ENCODE data around the gene TRIM72.
A peak's percentile ranks its signal among the peaks of the same experiment; 100 is the strongest.

Gene TRIM72

DNA sequence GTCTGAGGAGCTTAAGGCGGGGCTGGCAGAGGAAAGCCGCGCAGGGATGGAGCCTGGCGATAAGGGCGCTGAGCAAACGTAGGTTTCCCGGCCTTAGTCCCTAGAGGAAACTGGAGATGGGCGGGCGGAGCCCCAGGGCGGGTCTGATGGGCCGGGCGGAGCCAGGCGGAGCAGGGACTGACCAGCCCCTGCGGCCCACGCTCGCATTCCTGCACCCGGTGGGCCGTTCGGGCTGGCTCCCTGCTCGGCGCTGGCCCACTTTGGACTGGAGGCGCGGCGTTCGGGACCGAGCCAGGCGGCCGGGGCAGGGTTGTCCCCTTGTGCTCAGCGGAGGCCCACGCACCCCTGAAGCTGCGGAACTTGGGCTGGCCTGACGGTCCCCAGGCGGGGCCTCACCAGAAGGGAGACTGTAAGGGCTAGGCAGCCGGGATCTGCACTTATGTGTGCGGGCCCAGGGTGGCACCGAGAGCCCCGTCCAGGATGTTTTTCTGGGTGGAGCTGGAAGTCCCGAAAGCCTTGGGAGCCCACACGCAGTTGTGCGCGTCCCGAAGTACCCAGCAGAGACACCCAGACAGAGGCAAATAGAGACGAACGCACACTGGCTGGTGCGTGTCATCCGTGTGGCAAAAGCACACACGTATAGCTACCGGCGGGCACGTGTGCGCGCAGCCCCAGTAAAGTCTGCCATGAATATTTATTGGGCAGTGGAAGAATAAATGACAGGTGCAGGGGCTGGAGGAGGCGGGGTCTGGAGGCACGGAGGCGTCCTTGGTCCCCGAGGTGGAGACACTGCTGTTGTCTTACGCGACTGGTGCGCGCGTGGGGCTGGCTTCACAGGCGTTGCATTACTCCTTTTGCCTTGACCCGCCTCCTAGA, 1.6 kb downstream of the TRIM72 start:
- Histone ChIP-seq H3K36me3 (ENCODE audit: insufficient read depth, low read length) (no peaks in the 10 kb centered on the region), H3K4me3 (peak overlapping the region; percentile 48), H3K27ac (no peak overlapping the region), H3K9ac (ENCODE audit: insufficient read length) (no peak overlapping the region), H3K9me3 (ENCODE audit: low read depth, low read length) (no peaks in the 10 kb centered on the region)
- TF ChIP-seq EZH2 (IDR thresholded peaks at IDR 0.05) (no peak), POLR2AphosphoS5 (IDR thresholded peaks at IDR 0.05; ENCODE audit: borderline replicate concordance, low read depth, low read length) (no peak), FOXP2 (optimal IDR thresholded peaks at IDR 0.05; ENCODE audit: control extremely low read depth, extremely low read length, insufficient read depth) (no peak)
- no peak for DNase-seq (ENCODE audit: low read depth, low spot score)

DNA sequence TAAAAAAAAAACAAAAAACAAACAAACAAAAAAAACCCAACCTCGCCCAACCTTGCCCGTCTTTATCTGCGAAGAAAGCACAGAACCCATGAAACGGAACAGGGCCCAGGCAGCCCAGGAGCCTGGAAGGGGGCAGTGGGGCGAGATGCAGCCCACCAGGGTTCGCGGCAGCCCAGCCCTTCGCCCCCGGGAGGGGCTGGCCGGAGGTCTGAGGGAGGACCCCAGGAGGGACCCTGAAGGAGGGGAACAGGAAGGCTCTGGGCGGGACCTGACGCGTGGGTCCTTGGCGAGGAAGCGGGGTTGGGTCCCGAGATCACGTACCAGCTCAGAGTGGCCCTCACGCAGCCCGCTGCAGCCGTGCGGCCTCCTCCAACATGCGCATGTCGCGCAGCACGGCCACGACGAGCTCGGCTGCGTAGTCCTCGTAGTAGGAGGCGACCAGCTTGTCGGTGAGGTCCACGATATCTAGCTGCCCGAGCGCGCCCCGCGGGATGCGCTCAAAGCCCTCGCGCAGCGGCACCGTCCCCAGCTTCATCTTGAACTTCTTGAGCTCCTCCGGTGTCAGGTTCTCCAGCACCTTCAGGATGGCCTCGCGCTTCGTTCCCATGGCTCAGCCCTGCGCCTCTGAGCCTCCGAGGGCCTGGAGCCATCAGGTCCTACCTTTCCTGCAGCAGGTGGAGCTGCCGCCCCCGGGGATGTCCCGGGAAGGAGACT, 2.7 kb downstream of the TRIM72 start, which contains the start of gene PYDC1:
Gene PYDC1 (minus strand): TSS at position 714 of the 714 bp plus-strand sequence. CDS start 107 bp downstream, at position 607.
- DNase-seq (ENCODE audit: low read depth, low spot score) = no peak
- TF ChIP-seq EZH2 (IDR thresholded peaks at IDR 0.05) = no peak
- no peak for TF ChIP-seq FOXP2 (optimal IDR thresholded peaks at IDR 0.05; ENCODE audit: control extremely low read depth, extremely low read length, insufficient read depth)
- no peak for TF ChIP-seq POLR2AphosphoS5 (IDR thresholded peaks at IDR 0.05; ENCODE audit: borderline replicate concordance, low read depth, low read length)
- Histone ChIP-seq H3K36me3 (ENCODE audit: insufficient read depth, low read length) (no peaks in the 10 kb centered on the region), H3K4me3 (peak within 1 kb of the TSS; percentile 22; the same call in 1 of the 2 replicates), H3K9me3 (ENCODE audit: low read depth, low read length) (no peaks in the 10 kb centered on the region), H3K9ac (ENCODE audit: insufficient read length) (no peak within 1 kb of the TSS), H3K27ac (no peak within 1 kb of the TSS)

DNA sequence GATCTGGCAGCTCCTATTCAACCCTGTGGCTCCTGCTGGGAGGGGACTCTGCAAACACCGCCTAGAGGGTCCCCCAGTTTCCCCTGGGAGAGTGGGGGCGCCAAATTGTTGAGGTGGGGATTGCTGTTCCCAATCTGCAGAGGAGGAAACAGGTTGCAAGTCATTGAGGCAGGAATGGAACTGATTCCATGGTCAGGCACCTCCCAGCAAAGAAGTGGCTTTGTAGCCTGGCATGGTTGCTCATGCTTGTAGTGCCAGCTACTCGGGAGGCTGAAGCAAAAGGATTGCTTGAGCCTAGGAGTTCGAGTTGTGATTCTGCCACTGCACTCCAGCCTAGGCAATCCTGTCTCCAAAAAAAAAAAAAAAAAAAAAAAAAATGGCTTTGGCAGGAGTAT, 3.2 kb downstream of the TRIM72 start:
- H3K36me3 ChIP-seq (ENCODE audit: insufficient read depth, low read length) = no peaks in the 10 kb centered on the region
- no peak overlapping the region for H3K9ac ChIP-seq (ENCODE audit: insufficient read length)
- TF ChIP-seq FOXP2 (optimal IDR thresholded peaks at IDR 0.05; ENCODE audit: control extremely low read depth, extremely low read length, insufficient read depth) (no peak), EZH2 (IDR thresholded peaks at IDR 0.05) (no peak), POLR2AphosphoS5 (IDR thresholded peaks at IDR 0.05; ENCODE audit: borderline replicate concordance, low read depth, low read length) (no peak)
- no peaks in the 10 kb centered on the region for H3K9me3 ChIP-seq (ENCODE audit: low read depth, low read length)
- DNase-seq (ENCODE audit: low read depth, low spot score) = no peak
- no peak overlapping the region for H3K27ac ChIP-seq
- peak overlapping the region; percentile 22; the same call in 1 of the 2 replicates for H3K4me3 ChIP-seq

DNA sequence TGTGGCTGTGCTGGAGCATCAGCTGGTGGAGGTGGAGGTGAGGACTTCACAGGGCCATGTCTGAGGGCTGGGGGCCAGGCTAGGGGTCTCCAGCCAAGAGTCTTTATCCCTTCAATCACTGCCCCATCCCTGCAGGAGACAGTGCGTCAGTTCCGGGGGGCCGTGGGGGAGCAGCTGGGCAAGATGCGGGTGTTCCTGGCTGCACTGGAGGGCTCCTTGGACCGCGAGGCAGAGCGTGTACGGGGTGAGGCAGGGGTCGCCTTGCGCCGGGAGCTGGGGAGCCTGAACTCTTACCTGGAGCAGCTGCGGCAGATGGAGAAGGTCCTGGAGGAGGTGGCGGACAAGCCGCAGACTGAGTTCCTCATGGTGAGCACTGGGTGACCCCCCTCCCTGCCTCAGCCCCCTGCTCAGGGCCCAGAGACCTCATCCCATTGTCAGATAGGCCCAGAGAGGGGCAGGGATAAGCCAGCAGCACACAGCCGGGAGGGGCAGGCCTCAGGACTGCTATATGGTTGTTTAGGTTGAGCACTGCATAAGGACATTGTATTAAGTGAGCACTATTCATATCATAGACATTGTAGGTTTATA, 5.3 kb downstream of the TRIM72 start:
- TF ChIP-seq EZH2 (IDR thresholded peaks at IDR 0.05) = no peak
- TF ChIP-seq FOXP2 (optimal IDR thresholded peaks at IDR 0.05; ENCODE audit: control extremely low read depth, extremely low read length, insufficient read depth) = no peak
- no peak overlapping the region for H3K27ac ChIP-seq

DNA sequence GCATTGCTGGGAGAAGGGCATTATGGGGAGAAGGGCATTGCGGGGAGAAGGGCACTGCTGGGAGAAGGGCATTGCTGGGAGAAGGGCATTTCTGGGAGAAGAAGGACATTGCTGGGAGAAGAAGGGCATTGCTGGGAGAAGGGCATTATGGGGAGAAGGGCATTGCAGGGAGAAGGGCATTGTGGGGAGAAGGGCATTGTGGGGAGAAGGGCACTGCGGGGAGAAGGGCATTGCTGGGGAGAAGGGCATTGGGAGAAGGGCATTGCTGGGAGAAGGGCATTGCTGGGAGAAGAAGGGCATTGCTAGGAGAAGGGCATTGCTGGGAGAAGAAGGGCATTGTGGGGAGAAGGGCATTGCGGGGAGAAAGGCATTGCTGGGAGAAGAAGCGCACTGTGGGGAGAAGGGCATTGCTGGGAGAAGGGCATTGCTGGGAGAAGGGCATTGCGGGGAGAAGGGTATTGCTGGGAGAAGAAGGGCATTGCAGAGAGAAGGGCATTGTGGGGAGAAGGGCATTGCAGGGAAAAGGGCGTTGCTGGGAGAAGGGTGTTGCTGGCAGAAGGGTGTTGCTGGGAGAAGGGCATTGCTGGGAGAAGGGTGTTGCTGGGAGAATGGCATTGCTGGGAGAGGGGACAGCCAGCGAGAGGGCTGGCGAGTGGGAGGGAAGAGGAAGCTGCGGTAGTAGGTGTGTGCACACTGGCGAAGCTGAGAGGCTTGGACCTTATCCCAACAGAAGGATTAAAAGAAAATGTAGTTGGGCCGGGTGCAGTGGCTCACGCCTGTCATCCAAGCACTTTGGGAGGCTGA, 7.6 kb downstream of the TRIM72 start:
- Histone ChIP-seq H3K4me3 (no peak overlapping the region), H3K9ac (ENCODE audit: insufficient read length) (no peak overlapping the region), H3K9me3 (ENCODE audit: low read depth, low read length) (no peaks in the 10 kb centered on the region), H3K27ac (no peak overlapping the region), H3K36me3 (ENCODE audit: insufficient read depth, low read length) (no peaks in the 10 kb centered on the region)
- TF ChIP-seq EZH2 (IDR thresholded peaks at IDR 0.05) (no peak), FOXP2 (optimal IDR thresholded peaks at IDR 0.05; ENCODE audit: control extremely low read depth, extremely low read length, insufficient read depth) (no peak), POLR2AphosphoS5 (IDR thresholded peaks at IDR 0.05; ENCODE audit: borderline replicate concordance, low read depth, low read length) (no peak)
- DNase-seq (ENCODE audit: low read depth, low spot score) = no peak

More for the DNA sequence above, 5.3 kb downstream of the TRIM72 start:
- DNase-seq (ENCODE audit: low read depth, low spot score) = no peak
- no peaks in the 10 kb centered on the region for H3K36me3 ChIP-seq (ENCODE audit: insufficient read depth, low read length)
- H3K9me3 ChIP-seq (ENCODE audit: low read depth, low read length) = no peaks in the 10 kb centered on the region
- H3K4me3 ChIP-seq = no peak overlapping the region
- no peak overlapping the region for H3K9ac ChIP-seq (ENCODE audit: insufficient read length)

DNA sequence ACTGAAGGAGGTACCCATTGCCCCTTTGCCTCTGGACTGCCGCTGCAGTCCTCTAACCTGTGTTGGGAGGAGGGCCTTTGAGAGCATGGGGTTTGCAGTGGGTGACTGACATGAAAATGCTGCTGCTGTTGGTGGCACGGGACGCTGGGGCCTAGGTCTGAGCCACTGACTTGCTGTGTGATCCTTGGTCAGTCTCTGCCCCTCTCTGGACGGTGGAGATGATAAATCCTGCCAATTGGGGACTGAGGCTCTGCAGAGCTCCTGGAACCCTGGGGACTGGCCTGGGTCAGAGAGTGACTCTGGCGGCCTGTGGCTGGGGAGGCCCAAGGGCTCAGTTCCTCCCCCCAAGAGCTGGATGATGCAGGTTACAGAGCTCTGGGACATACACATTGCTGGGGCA, 9.1 kb downstream of the TRIM72 start:
- H3K36me3 ChIP-seq (ENCODE audit: insufficient read depth, low read length) = no peaks in the 10 kb centered on the region
- TF ChIP-seq FOXP2 (optimal IDR thresholded peaks at IDR 0.05; ENCODE audit: control extremely low read depth, extremely low read length, insufficient read depth) (no peak), POLR2AphosphoS5 (IDR thresholded peaks at IDR 0.05; ENCODE audit: borderline replicate concordance, low read depth, low read length) (no peak), EZH2 (IDR thresholded peaks at IDR 0.05) (no peak)
- H3K27ac ChIP-seq = no peak overlapping the region
- no peaks in the 10 kb centered on the region for H3K9me3 ChIP-seq (ENCODE audit: low read depth, low read length)
- H3K9ac ChIP-seq (ENCODE audit: insufficient read length) = no peak overlapping the region
- no peak overlapping the region for H3K4me3 ChIP-seq
- no peak for DNase-seq (ENCODE audit: low read depth, low spot score)

DNA sequence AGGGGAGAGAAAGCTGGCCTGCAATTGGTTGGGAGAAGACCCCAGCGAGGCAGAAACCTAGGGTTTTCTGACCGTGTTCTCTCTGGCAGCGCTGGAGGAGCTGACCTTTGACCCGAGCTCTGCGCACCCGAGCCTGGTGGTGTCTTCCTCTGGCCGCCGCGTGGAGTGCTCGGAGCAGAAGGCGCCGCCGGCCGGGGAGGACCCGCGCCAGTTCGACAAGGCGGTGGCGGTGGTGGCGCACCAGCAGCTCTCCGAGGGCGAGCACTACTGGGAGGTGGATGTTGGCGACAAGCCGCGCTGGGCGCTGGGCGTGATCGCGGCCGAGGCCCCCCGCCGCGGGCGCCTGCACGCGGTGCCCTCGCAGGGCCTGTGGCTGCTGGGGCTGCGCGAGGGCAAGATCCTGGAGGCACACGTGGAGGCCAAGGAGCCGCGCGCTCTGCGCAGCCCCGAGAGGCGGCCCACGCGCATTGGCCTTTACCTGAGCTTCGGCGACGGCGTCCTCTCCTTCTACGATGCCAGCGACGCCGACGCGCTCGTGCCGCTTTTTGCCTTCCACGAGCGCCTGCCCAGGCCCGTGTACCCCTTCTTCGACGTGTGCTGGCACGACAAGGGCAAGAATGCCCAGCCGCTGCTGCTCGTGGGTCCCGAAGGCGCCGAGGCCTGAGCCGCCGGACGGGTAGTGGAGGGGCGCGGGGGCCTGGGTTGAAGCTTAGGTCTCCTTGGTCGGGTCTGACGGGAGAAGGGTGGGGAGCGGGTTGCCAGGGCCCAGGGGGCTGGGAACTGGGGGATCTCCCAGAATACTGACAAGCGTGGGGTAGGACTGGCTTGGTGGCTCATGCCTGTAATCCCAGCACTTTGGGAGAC, 10.4 kb downstream of the TRIM72 start:
- H3K27ac ChIP-seq = no peak overlapping the region
- H3K9ac ChIP-seq (ENCODE audit: insufficient read length) = no peak overlapping the region
- H3K4me3 ChIP-seq = no peak overlapping the region
- TF ChIP-seq EZH2 (IDR thresholded peaks at IDR 0.05) (no peak), POLR2AphosphoS5 (IDR thresholded peaks at IDR 0.05; ENCODE audit: borderline replicate concordance, low read depth, low read length) (no peak), FOXP2 (optimal IDR thresholded peaks at IDR 0.05; ENCODE audit: control extremely low read depth, extremely low read length, insufficient read depth) (no peak)
- H3K9me3 ChIP-seq (ENCODE audit: low read depth, low read length) = no peaks in the 10 kb centered on the region
- DNase-seq (ENCODE audit: low read depth, low spot score) = no peak
- no peaks in the 10 kb centered on the region for H3K36me3 ChIP-seq (ENCODE audit: insufficient read depth, low read length)
